PC-9 (cell line): ENCODE measurements around the gene KIF15. TPM values are rescaled to one million over a fixed set of nuclear protein-coding genes. Genes with fewer than 3 reads are reported as not detected.

Experiments used
- BruUV-seq: library from RNA; stranded (reverse); fragments of 400-500 nt; replicated peaks from 2 replicates; lab custom pipeline; 2021; lab: Mats Ljungman, UMichigan
- CTCF ChIA-PET: fragments of 300-600 bp; sonication (Branson Sonifier 250); formaldehyde crosslinking; loops from one replicate; lab custom pipeline; 2022; ENCODE audit warnings: antibody characterized with exemption; lab: Charles Lee
- POLR2A ChIA-PET: fragments of 300-600 bp; sonication (Branson Sonifier 250); formaldehyde crosslinking; loops from one replicate; lab custom pipeline; 2022; ENCODE audit warnings: antibody characterized with exemption; ENCODE audit not compliant: unreplicated experiment; lab: Charles Lee
- DNase-seq, 2 experiments: peaks; one replicate each; pipeline versions ENCODE4 v3.0.0 to v3.0.0-alpha.2; 2015 to 2022; ENCODE audit warnings: mixed read lengths in 1 of 2
- H2AFZ ChIP-seq: fragments of 200-600 bp; sonication (generic); 2 replicates; pipeline ENCODE4 v1.8.1; 2017; ENCODE audit warnings: antibody characterized with exemption
- H3F3A ChIP-seq: fragments of 200-600 bp; sonication (generic); 2 replicates; pipeline ENCODE4 v1.8.1; 2017; ENCODE audit warnings: antibody characterized with exemption, mild to moderate bottlenecking, low read depth; ENCODE audit not compliant: insufficient read depth
- H3K27ac ChIP-seq: fragments of 200-600 bp; sonication (generic); 2 replicates; pipeline ENCODE4 v1.6.1; 2016; ENCODE audit warnings: mixed run types
- H3K27me3 ChIP-seq: fragments of 200-600 bp; sonication (generic); 2 replicates; pipeline ENCODE4 v1.6.1; 2016; ENCODE audit warnings: low read depth, mixed run types; ENCODE audit not compliant: insufficient read depth
- H3K36me3 ChIP-seq: fragments of 200-600 bp; sonication (generic); 2 replicates; pipeline ENCODE4 v1.6.1; 2016; ENCODE audit warnings: low read depth, mixed run types
- H3K4me1 ChIP-seq: fragments of 200-600 bp; sonication (generic); replicated peaks from 2 replicates; pipeline ENCODE4 v1.6.1; 2016; ENCODE audit warnings: mixed run types; ENCODE audit not compliant: insufficient read depth
- H3K4me2 ChIP-seq: fragments of 200-600 bp; sonication (generic); 2 replicates; pipeline ENCODE4 v1.6.1; 2017; ENCODE audit warnings: mixed run types
- H3K4me3 ChIP-seq: fragments of 200-600 bp; sonication (generic); 2 replicates; pipeline ENCODE4 v1.6.1; 2016; ENCODE audit warnings: mixed run types
- H3K79me2 ChIP-seq: fragments of 200-600 bp; sonication (generic); 2 replicates; pipeline ENCODE4 v1.6.1; 2017; ENCODE audit warnings: low read depth, mixed run types
- H3K9me2 ChIP-seq: fragments of 200-600 bp; sonication (generic); 2 replicates; pipeline ENCODE4 v1.8.1; 2017; ENCODE audit warnings: mild to moderate bottlenecking; ENCODE audit not compliant: insufficient read depth
- H3K9me3 ChIP-seq: fragments of 200-600 bp; sonication (generic); 2 replicates; pipeline ENCODE4 v1.8.1; 2016; ENCODE audit warnings: low read depth; ENCODE audit not compliant: insufficient read depth
- H4K20me1 ChIP-seq: fragments of 200-600 bp; sonication (generic); 2 replicates; pipeline ENCODE4 v1.8.1; 2017; ENCODE audit not compliant: insufficient read depth
- CTCF ChIP-seq: fragments of 200-600 bp; sonication (generic); conservative IDR thresholded peaks from 2 replicates; pipeline ENCODE4 v1.6.1; 2017; ENCODE audit warnings: mixed run types, antibody characterized with exemption, mild to moderate bottlenecking, moderate library complexity
- EZH2 ChIP-seq: fragments of 200-600 bp; sonication (generic); IDR thresholded peaks from 2 replicates; pipeline ENCODE4 v1.8.0; 2017; ENCODE audit warnings: antibody characterized with exemption, low read depth
- intact Hi-C: fragments of 100-400 bp; cut with micrococcal nuclease; formaldehyde crosslinking; loops from one replicate; pipeline ENCODE4 v1.10.0; 2022; ENCODE audit not compliant: unreplicated experiment
- total RNA-seq: library from RNA; stranded (reverse); gene quantifications from 2 replicates; pipeline ENCODE4 v1.2.3, GENCODE V29; 2021

Gene KIF15
- total RNA-seq, 1 experiment from 2014 or later = 25.8 TPM

DNA sequence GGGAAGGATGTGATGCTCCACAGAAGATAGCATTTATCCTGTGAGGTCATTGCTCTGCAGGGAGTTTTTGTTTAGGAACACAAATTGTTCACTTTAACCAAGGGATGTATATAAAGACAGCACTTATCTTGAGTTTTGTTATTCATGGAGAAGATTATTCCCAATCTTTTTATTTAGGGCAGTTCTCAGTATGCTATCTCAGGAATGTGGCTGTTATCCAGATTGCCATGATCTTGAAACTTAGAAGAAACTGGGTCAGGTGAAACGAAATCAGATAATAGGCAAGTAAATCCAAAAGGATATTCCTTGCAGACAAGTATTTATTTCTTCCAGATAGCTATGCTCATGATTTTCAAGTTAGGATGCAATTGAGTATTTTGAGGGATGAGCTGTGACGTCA, 80.8 kb downstream of the KIF15 start:
- Histone ChIP-seq H3K4me2 (no peak overlapping the region), H3K4me1 (peaks cover 9% of the 10 kb centered on the region; the same call in 1 of the 2 replicates), H3K27ac (no peak overlapping the region), H3K9me3 (no peaks in the 10 kb centered on the region), H3K79me2 (no peaks in the 10 kb centered on the region), H4K20me1 (no peaks in the 10 kb centered on the region), H3K36me3 (no peaks in the 10 kb centered on the region; the same call in 1 of the 2 replicates), H3K9me2 (no peaks in the 10 kb centered on the region), H3K27me3 (no peaks in the 10 kb centered on the region), H2AFZ (no peak overlapping the region), H3F3A (no peaks in the 10 kb centered on the region), H3K4me3 (no peak overlapping the region)
- ChIA-PET POLR2A (interaction anchor here (0.6 kb wide), 1 partner anchor 11 kb away, joined by 8 read pairs; no protein-coding TSS in a partner anchor), CTCF (interaction anchor here (0.7 kb wide), 1 partner anchor 314 kb away, joined by 5 read pairs; no protein-coding TSS in a partner anchor)
- intact Hi-C loops = no loop called here
- no peak for DNase-seq
- BruUV-seq = no TSS peak
- TF ChIP-seq CTCF (no peak), EZH2 (no peak)

DNA sequence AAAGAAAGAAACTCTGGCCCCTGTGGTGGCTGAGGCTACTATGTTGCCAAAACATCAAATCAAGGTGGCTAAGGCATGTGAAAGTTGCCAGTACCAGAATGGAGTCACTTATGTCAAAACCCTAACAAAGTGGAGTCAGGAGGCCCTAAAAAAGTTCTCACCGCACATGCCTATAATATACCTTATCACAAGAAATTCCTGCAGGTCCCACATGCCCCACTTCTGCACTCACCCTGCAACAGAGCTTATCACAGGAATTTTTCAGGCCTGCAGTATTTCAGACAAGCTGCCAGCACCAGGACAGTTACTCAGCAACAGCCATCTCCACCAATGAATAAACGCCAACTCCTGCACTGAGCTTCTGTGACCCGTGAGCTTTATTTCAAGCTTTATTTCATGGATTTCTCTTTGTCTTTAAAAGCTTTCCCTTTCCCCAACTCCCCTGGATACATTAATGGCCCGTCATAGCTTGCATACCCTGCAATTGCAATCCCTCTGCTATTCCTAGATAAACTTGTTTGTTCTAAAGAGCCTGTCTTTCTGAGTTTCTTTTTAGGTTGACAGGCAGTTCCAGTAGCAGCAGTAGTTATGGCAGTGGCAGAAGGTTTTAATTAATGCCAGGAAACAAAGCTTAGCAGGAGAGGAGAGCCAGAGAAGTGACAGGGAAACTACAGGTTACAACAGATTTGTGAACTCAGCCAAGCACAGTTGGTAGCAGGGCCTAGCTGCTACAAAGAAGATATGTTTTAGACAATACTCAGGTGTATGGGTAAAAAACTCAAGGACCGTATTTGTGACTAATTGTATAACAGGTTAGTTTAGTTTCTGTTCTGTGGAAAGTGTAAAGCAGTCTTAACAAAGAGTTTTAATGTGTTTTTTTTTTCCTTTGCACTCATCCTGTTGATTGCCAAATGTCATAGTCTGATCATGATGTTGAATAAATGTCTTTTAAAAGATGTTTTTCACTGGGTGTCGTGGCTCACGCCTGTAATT, 84.2 kb downstream of the KIF15 start:
- H3K27ac ChIP-seq = peak overlapping the region; percentile 50
- intact Hi-C loops = loop anchor here (5.0 kb wide), 1 partner anchor 66 kb away; no protein-coding TSS in a partner anchor

More for the DNA sequence above, 84.2 kb downstream of the KIF15 start:
- ChIA-PET POLR2A (no interaction called here), CTCF (no interaction called here)
- DNase-seq = peak in 1 of 2 experiments; percentile 71
- no peaks in the 10 kb centered on the region for H3K36me3 ChIP-seq
- H4K20me1 ChIP-seq = no peaks in the 10 kb centered on the region
- no peaks in the 10 kb centered on the region for H3F3A ChIP-seq
- no peaks in the 10 kb centered on the region for H3K9me2 ChIP-seq
- H3K4me1 ChIP-seq = peaks cover 9% of the 10 kb centered on the region; the same call in 1 of the 2 replicates
- no peak overlapping the region for H2AFZ ChIP-seq
- TF ChIP-seq EZH2 (no peak), CTCF (no peak)
- H3K79me2 ChIP-seq = no peaks in the 10 kb centered on the region
- no peaks in the 10 kb centered on the region for H3K27me3 ChIP-seq
- no peaks in the 10 kb centered on the region for H3K9me3 ChIP-seq
- peak overlapping the region; percentile 22 for H3K4me2 ChIP-seq
- BruUV-seq = no TSS peak
- no peak overlapping the region for H3K4me3 ChIP-seq
